GM19372 (cell line): ENCODE measurements around the gene TRIM60.
"Not testable (repeated sequence)": the region's sequence is repeated elsewhere in the genome, so short reads cannot be mapped to it uniquely, and the experiment has no call there.

ENCODE experiments used
- ATAC-seq: cut with Tn5 transposase; IDR thresholded peaks from one replicate; pipeline ENCODE4 v1.9.1; 2021; ENCODE audit warnings: mild to moderate bottlenecking, low read depth, moderate library complexity; ENCODE audit not compliant: unreplicated experiment

Gene TRIM60

GRCh38 chr4:165052627-165053026 is 20.8 kb downstream of the TRIM60 start:
- no peak for ATAC-seq

- no peak for ATAC-seq
Measured at GRCh38 chr4:165053645-165054044, 21.8 kb downstream of the TRIM60 start, which contains the start of gene TRIM75. TRIM75 (plus strand) TSS chr4:165053866; CDS start chr4:165059148, 5,282 bp downstream.

- ATAC-seq = no peak
Measured at GRCh38 chr4:165055601-165056000, 23.8 kb downstream of the TRIM60 start.

DNA sequence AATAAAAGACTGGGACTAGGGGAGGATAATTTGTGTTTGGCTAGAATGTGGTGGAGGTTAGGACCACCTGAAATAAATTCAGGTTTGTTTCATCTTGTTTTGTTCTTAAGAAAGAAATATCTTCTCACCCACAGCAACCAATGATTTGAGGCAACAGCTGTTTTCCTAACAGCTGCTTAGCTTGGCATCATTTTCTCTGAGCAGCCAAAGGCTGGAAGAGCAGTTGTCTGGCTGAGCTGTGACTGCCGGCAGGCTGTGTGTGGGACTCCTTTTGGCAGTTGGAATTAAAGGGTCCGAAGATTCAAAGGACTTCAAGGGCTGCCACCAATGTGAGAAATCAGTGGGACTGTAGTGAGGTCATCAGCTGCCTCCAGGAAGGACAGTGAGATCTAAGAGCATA is 26.9 kb downstream of the TRIM60 start:
- ATAC-seq = no peak

GRCh38 chr4:165059386-165059785 is 27.6 kb downstream of the TRIM60 start:
- no peak for ATAC-seq

- no peak for ATAC-seq
Measured at GRCh38 chr4:165060938-165061337, 29.1 kb downstream of the TRIM60 start.

DNA sequence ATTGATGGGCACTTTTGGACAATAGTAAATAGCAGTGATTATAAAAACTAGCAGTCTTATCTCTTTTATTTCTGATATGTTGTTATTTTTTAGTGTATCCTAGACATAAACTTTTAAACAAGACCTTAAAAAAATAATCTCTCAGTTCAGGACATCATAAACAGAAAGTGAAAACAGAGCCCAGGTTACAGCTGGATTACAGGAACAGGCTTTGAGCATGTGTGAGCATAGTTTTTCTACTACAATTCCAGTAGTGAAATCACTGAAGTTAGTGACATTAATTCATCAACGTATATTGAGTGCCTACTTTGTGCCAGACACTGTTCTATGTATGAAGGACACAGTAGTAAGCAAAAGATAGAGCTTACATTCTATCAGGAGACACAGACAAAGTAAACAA is 38.8 kb downstream of the TRIM60 start:
- no peak for ATAC-seq

DNA sequence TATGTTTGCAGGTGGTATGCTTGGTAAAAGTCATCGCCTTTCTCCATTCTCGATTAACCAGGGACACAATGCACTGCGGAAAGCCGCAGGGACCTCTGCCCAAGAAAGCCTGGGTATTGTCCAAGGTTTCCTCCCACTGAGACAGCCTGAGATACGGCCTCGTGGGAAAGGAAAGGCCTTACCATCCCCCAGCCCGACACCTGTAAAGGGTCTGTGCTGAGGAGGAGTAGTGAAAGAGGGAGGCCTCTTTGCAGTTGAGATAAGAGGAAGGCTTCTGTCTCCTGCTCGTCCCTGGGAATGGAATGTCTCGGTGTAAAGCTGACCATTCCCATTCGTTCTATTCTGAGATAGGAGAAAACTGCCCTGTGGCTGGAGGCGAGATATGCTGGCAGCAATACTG is 41.5 kb downstream of the TRIM60 start:
- not testable (repeated sequence) for ATAC-seq

DNA sequence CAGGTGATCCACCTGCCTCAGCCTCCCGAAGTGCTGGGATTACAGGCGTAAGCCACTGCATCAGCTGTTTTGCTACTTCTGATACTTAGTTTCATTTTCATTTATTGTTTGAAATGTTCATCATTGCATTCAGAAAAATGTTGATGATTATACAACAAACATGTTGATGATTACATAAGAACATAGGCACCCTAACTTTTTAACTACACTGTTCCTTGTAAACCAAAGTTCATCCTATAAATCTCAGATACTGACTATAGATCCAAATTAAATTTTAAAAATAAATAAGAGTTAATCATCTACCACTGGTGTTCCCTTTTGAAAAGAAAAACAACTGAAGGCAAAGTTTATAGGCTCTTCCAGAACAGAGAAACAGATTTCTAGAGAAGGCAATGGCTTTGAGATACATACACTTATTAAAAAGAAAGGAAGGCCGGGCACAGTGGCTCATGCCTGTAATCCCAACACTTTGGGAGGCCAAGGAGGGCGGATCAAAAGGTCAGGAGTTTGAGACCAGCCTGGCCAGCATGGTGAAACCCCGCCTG is 45.3 kb downstream of the TRIM60 start:
- ATAC-seq = no peak

DNA sequence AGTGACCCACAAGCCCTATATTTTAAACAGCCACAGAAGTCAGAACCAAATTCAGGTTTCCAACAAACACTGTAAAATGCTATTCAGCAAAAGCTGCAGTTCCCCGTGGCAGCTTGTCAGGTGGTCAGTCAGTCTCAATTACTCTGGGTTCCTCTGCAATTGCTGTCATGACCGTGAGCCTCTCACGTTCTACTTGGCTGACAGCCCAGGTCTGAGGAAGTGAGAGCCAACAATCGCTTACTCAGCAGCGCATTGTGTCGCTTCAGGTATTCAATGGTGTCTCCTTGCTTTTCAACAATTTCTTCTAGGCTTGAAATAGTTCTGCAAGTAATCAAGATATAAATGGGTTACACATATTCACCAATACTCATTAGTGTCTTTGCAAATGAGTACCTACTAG is 47.7 kb downstream of the TRIM60 start:
- ATAC-seq = no peak

DNA sequence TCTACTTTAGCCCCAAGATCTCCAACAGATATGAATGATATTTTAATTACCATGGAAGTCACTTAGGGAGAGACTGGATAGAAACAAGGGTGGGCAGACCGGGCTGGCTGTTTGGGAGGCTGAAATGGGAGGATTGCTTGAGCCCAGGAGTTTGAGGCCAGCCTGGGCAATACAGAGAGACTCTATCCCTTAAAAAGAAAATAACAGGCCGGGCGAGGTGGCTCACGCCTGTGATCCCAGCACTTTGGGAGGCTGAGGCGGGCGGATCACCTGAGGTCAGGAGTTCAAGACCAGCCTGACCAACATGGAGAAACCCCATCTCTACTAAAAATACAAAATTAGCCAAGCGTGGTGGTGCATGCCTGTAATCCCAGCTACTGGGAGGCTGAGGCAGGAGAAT is 53.0 kb downstream of the TRIM60 start:
- ATAC-seq = not testable (repeated sequence)

- ATAC-seq = no peak
Measured at GRCh38 chr4:165085946-165086345, 54.1 kb downstream of the TRIM60 start.

DNA sequence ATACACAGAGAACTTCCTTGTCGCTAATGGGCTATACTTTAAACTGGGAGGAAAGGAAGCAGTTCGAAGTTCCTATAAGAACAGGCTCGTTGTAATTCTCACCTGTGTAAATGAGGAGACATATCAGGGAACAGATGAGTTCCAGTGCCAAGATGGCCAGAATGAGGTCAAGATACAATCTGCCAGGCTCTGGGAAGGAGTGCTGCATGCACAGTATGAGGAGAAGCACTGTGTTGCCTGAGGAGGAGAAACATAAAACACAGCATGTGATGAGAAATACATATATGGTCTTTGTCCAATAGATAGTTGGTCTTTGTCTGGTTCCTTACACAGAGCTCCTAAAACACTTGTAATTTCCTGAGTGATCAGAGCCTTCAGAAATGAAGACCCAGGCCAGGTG is 56.6 kb downstream of the TRIM60 start:
- ATAC-seq = no peak
